HS-5 (cell line): ENCODE results near the gene STEAP4.
A peak's percentile ranks its signal among the peaks of the same experiment; 100 is the strongest.
"Not testable (repeated sequence)": the region's sequence is repeated elsewhere in the genome, so short reads cannot be mapped to it uniquely, and the experiment has no call there.

Source experiments
- DNase-seq: peaks from one replicate; pipeline ENCODE4 v3.0.0-alpha.2; 2012; ENCODE audit warnings: low read depth

The STEAP4 gene

DNA sequence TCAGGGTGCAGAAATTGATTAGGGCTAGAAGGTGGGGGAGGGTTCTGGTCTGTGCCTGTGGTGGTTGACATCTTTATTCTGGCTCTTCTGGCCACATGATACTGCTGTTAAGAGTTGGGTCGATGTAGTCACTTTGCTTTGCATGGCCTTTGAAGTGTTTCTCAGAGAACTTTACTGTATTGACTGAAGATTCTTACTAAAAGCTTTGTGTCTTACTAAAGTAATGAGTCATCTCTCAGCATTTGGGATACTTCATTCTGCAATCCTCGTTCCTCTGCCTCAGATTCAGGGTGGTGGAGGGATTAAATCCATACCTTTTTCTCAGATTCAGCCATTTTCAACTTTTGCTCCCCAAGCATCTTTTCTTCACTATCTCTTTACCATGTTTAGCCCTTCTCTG is 38.6 kb downstream of the STEAP4 start:
- DNase-seq: no peak

DNA sequence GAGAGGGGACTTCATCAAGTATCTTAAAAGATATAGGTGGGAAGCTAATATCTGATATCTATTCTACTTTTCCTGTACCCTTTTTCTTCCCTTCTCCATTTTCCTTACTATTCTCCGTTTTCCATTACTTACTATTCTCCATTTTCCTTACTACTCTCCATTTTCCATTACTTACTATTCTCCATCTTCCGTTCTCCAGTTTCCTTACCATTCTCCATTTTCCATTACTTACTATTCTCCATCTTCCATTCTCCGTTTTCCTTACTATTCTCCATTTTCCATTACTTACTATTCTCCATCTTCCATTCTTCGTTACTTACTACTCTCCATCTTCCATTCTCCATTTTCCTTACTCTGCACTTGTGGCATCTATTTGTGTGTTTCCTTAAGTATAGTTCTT is 39.3 kb downstream of the STEAP4 start:
- no peak for DNase-seq

DNA sequence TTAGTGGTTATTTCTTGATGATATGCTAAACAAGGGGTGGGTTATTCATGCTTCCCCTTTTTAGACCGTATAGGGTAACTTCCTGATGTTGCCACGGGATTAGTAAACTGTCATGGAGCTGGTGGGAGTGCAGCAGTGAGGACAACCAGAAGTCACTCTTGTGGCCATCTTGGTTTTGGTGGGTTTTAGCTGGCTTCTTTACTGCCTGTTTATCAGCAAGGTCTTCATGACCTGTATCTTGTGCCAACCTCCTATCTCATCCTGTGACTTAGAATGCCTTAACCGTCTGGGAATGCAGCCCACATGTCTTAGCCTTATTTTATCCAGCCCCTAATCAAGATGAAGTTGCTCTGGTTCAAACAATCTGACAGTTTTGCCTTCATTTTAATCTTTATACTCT is 41.7 kb downstream of the STEAP4 start:
- not testable (repeated sequence) for DNase-seq

DNA sequence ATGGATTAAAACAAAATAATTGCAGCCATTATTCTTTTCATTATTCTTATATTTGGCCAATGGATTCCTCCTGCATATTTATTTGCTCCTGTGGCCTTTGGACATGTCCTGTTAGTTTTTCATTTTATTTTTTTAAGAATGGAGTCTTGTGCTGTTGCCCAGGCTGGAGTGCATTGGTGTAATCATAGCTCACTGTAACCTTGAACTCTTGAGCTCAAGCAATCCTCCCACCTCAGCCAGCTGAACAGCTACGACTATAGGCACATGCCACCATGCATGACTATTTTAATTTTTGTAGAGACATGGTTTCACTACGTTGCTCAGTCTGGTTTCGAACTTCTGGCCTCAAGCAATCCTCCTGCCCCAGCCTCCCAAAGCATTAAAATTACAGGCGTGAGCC is 44.1 kb downstream of the STEAP4 start:
- DNase-seq: no peak

DNA sequence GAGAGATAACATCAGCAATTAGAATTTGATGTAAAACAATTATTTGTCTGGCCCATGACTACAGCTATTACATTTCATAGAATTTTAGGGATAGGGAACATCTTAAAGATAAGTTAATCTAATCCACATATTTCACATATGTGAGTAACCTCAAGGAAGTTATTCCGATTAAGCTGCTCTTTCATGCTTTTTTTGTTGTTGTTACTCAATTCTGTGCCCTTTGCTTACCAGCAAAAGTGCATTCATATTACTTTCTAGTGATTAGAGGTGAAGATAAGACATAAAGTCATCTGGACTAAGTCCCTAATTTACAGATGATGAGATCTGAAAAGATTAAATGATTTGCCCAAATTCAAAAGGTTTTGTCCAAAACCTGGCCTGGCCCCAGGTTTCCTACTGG is 46.0 kb downstream of the STEAP4 start:
- no peak for DNase-seq

DNA sequence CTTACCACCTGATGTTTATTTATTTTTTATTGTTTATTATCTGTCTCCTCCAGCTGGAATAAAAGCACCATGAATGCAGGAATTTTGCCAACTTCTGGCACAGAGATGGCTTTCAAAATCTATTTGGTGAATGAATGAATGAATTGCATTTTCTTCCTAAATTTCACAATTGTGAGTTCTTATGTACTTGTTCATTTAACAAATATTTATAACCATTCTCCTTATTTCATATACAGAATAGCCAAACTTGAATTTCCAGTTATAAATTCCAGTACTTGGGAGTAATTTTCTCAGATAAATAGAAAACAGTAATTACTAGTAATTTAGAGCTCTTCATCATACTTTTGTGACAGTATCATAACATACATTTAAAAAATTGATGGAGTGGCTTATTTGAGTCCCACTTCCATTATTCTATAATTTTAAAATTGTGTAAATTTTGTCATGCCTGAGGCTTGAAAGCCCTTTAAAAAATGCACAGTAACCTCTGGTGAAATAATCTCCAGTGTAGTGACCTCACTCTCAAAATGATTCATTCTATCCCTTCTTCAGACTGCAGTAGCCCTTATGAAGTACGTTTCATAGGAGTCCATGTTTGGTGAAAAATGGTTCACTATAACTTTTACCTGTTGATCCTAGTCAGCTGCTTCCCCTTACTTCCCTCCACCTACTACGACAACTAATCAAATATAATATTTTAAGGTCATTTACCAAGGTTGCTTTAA is 46.9 kb downstream of the STEAP4 start:
- no peak for DNase-seq

DNA sequence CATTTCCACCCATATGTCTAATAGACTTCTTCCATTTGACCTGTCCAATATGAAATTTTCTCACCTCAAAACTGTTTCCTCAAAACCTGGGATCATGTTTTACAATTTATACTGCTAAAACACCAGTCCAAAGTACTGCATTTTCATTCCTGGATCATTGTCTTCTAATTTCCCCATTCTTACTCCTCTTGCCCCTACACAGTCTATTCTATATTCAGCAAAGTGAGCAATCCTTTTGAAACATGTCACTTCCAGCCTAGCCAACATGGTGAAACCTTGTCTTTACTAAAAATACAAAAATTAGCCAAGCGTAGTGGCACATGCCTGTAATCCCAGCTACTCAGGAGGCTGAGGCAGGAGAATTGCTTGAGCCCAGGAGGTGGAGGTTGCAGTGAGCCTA is 48.4 kb downstream of the STEAP4 start:
- not testable (repeated sequence) for DNase-seq

DNA sequence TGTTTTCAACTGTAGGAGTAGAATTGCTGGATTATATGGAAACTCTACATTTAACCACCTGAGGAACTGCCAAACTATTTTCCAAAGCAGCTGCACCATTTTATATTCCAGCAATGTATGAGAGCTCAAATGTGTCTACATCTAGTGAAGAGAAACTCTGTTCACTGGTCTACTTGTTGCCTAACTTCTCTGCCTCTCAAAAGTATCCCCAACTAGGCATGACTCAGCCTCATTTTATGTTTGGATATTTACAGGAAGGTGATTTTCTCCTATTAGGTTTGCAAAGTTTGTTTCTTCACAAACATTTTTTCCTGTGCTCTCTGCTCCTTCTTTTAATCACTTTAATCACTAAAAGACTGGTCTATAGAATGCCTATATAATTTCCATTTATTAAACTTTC is 49.8 kb downstream of the STEAP4 start:
- no peak for DNase-seq

DNA sequence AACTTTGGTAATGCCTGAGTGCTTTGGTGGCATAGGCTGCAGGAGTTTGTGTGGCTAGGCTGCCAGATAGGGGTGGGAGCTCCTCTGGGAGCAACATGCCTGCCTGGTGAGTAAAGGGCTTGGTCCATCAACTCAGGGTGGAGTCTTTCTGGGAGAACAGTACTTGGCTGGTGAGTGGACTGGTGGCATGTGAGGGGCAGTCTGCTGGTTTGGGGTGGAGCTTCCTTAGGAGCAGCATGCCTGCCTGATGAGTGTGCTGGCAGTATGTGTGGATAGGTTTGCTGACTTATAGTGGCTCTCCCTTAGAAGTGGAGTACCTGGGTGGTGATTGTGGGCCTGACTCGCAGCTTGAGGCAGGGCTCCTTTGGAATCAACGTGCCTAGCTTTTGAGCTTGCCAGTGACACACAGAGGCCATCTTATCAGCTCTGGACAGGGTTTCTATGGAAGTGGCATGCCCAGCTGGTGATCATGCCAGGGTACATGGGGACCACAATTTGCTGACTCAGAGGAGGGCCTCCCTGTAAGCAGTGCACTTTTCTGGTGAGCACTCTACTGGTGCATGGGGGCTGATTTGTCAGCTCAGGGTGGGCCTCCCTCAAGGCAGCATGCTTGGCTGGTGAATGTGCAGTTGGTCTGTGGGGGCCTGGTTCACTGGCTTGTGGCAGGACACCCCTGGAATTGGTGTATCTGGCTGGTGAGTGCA is 51.8 kb downstream of the STEAP4 start:
- DNase-seq: peak; percentile 76

DNA sequence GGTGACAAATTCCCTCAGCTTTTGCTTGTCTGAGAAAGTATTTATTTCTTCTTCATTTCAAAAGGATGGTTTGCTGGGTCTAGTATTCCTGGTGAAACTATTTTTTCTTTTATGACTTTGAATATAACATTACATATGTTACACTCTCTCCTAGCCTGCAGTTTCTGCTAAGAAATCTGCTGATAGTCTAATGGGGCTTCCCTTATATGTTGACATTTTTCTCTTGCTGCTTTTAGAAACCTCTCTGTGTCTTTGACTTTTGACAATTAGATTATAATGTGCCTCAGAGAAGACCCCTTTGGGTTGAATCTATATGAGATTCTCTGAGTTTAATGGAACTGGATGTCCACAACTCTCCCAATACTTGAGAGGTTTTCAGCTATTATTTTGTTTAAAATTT is 53.1 kb downstream of the STEAP4 start:
- no peak for DNase-seq

DNA sequence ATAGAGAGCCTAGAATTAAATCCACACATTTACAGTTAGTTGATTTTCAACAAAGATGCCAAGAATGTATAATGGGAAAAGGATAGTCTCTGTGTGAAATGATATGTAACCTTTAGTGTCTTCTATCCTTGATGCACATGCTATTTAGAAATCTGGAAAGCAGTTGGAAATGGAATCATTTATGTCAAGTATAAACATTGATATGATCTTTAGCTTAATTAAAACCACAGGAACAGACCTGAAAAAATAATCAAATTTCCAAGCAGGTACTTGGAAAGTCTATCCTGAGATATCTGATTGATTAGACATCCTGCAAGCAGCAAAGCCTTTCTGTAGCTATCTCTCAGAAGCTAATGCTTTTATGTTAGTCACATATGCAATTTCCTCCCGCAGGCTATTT is 62.4 kb downstream of the STEAP4 start:
- no peak for DNase-seq

DNA sequence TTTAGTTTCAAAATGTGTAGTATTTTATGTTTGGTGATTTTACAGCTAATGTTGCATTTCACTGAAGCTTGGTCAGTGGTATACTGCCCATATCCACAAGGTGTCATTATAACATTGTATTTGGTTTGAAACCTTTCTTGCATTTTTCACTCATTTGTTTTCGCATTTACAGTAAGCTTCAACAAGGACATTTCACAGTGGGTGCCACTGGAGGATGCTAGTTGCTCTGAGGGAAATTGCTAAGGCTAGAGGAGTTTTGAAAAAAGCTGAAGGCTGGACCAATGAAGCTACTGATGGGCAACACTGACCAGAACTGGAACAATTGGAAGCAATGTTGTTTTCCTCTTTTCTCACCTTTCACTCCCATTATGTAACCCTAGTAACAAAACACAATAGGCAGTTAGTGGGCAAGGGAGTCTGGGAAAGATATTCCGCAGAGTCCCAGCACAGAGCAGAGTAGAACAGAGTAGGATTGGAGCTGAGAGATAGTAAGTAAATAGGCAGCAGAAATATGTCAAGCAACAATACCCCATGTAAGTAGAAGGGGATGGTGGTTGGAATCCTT is 63.3 kb downstream of the STEAP4 start:
- no peak for DNase-seq

DNA sequence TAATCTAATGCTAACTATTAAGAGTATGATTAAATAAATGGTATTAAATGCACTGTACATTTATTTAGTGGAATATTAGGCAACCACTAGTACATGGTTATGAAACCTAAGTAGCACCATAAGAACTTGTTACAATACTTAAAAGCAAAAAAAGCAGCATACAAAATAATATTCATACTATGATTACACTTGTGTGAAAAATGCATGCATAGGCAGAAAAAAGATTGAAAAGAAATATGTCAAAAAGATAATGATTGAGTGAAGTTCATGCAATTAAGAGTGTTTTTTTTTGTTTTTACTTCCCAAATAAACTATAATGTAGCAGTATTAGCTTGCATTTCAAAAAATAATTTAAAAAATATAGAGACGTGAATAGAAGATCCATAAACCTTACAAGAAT is 66.8 kb downstream of the STEAP4 start:
- no peak for DNase-seq

DNA sequence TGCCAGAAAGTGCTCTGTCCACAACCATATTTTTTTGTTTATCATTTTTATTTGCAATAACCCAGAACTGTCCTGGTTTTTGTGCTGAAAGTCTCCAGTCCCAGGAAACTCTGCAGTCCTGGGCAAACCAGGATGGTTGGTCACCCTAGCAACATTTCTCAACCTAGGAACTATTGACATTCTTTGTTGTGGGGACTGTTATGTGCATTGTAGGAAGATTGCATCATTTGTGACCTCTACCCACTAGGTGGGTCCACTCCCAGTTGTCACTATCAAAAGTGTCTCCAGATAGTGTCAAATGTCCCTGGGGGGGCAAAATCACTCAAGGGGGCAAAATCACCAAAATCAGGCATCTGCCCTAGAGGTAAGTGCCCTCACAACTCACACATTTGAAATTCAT is 72.9 kb downstream of the STEAP4 start:
- no peak for DNase-seq

DNA sequence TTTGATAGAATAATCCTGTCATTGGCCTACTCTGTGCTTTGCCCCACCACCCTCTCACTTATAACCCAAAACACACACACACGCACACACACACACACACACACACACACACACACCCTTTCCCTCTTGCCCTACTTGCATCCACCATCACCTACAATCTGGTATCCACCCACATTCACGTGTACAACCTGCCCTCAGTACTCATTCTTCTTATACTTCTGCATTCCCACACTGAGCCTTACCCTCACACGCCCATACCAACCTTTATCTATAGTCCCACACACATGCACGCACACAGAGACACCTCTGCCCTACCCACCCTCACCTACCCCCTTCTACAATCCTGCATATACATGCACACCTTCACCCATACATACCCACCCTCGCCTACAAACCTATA is 76.0 kb downstream of the STEAP4 start:
- no peak for DNase-seq

DNA sequence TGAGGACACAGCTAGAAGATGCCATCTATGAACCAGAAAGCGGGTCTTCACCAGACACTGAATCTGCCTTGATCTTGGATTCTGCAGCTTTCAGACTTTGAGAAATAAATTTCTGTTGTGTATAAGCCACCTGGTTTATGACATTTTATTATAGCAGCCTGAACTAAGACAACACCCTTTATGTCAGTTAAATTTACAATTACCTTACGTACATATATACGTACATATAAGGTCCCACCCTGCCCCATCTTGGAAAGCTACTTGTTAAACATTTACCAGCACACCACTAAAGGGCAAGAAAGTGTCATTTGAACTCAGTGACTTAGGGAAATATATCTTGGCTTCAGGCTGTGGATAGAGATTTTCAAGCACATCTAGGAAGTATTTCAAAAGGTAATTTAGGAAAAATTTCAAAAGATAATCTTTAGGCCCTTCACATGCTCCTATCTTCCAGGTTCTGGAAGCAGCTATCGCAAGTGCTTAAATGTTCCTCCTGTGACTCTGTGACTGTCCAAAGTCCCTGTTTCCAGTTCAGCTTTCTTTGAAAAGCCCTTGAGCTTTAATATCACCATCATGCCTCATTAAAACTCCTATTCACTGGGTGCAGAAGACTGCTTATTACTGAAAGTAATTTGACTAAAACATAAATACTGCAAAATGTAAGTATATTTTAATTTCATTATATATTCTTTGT is 77.2 kb downstream of the STEAP4 start:
- DNase-seq: no peak

DNA sequence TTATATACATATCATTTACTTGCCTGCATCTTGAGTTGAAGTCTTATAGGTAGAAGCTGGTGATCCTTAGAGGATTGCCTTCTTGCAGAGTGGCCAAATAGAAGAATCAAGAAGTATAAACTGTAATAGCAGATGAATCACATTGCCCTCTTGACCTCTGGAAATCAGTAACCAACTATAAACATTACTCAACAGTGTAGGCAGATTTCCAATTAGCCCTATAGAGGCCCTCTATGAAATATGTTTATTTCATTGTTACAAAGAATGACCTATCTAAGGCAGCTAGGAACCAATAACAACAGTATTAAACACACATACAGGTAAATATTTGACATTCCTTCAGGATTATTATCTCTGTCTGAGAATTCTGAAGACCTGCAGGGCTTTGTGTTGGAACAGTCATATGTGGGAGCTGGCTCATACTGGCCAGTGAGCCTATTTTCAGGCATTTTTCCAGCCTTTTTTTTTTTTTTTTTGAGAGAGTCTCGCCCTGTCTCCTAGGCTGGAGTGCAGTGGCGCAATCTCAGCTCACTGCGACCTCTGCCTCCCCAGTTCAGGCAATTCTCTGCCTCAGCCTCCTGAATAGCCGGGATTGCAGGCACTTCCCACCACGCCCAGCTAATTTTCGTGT is 79.7 kb downstream of the STEAP4 start:
- peak; percentile 92 for DNase-seq

DNA sequence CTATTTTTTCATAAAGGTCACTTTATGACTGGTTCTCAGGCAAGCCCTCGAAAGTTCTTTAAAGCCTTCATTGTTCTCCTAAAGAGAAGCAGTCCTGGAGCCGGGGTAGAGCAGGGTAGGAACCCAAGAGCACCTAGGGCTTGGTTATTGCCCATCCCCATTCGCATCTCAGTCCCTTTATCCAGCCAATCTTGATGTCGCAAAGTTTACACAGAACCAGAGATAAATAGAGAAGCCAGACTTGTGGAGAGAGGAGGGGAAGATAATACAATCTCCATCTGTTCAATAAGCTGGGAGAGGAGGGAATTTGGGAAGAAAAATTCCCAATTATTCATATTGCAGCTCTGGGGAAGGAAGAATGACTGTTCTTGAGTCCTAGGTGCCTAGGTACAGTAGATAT is 80.5 kb downstream of the STEAP4 start:
- no peak for DNase-seq

DNA sequence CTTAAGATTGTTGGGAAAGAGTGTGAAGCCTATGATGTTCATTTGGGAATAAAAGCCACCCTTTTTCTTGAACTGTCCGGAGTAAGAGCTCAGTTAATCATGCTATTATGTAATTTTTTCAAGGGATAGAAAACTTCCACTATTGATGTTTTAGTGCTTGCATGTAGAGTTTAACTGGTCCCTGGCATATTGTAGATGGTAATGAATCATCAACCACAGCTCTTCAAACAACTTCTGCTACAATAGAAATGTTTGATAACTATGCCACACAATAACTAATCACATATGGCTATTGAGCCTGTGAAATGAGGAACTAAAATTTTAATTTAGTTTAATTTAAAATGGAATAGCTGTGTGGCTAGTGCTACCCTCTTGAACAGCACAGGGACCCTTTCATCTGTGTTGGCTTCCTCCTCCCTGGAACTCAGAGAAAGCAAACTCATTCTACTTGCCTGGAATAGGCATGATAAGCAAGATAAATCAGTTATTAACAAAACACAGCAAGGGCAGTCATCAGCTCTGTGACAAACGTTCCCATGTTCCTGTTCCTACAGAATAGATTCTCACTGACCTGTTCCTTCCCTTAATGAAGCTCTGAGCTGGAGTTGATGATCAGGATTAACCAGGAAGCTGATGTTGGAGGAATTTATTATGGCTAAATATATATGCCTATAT is 82.0 kb downstream of the STEAP4 start:
- peak; percentile 47 for DNase-seq

DNA sequence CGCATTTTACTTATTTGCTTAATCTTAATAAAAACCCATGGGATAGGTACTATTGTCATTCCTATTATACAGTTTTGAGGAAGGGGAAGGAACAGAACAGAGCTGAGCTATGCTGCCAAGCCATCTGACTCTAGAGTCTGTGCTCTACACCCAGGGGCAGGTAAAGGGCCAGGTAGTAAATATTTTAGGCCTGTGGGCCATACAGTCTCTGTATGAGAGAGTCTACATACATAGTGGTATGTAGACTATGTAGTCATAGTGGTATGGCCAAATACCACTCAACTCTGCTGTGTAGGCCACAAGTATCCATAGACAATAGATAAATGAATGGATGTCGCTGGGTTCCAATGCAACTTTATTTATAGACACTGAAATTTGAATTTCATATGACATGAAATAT is 83.4 kb downstream of the STEAP4 start:
- no peak for DNase-seq
